Astrocyte of the spinal cord (primary cell): Measurements from ENCODE around the gene LTB4R2.

Experiments
- DNase-seq: peaks from one replicate; pipeline ENCODE4 v3.0.0; 2011; ENCODE audit warnings: low read depth, low spot score
- H3K4me3 ChIP-seq: 2 replicates; pipeline ENCODE4 v1.5.1; 2011; ENCODE audit warnings: low read depth, mild to moderate bottlenecking, low read length, moderate library complexity
- CTCF ChIP-seq: IDR thresholded peaks from 2 replicates; pipeline ENCODE4 v1.5.1; 2012; ENCODE audit warnings: low read depth, mild to moderate bottlenecking, low read length, inconsistent platforms
- in situ Hi-C: cut with HindIII; loops from 2 replicates; pipeline ENCODE4 v1.10.0; 2017; ENCODE audit warnings: low sequenced_read_pairs

The LTB4R2 gene

DNA sequence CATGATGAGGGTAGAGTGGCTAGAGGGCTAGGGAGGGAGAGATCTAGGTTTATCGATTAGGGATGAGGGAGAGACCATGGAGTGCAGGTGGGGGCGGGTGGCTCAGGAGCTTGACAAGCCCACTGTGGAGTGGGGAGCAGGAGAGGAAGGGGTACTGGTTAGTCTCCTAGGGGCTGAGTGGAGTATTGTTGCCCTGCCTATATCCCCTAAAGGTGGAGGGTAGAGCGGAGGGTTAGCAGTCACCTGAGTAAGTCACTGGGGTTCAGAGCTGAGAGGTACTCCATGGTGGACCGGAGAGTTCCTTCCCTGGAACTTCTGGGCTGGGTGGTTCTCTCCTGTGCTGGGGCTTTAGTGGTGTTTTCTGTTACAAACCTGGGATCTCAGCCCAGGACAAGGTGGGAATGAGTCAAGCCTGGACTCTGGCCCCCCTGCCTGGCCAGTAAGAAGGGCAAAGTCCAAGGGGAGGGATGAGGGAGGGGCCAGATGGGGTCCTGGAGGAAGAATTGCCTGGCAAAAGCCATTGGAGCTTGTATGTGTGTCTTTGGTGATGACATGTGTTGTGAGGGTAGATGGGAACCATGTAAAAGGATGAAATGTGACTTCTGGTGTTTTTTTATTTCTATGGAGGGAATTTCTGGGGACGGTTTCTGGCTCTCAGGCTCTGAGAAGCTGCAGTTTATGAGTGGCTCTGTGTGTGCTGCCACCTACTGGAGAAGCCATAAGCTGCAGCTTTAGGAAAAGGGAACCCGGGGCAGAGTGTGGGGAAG, 2.2 kb upstream of the LTB4R2 start, which contains the start of gene CIDEB:
CIDEB (minus strand) TSS at position 403 of the 767 bp plus-strand sequence; CDS start at position 284, 119 bp downstream.
- no peak within 1 kb of the TSS for H3K4me3 ChIP-seq
- TF ChIP-seq CTCF = peak; percentile 97
- in situ Hi-C loops = no loop called here
- DNase-seq = peak; percentile 53

- no peak overlapping the region for H3K4me3 ChIP-seq
- DNase-seq = no peak
- in situ Hi-C loops = no loop called here
- TF ChIP-seq CTCF = no peak
Measured at GRCh38 chr14:24308342-24309124, 1.4 kb upstream of the LTB4R2 start.

GRCh38 chr14:24310265-24310645, 315 bp downstream of the LTB4R2 start:
- TF ChIP-seq CTCF = no peak
- no peak for DNase-seq
- in situ Hi-C loops = no loop called here
- H3K4me3 ChIP-seq = no peak overlapping the region

DNA sequence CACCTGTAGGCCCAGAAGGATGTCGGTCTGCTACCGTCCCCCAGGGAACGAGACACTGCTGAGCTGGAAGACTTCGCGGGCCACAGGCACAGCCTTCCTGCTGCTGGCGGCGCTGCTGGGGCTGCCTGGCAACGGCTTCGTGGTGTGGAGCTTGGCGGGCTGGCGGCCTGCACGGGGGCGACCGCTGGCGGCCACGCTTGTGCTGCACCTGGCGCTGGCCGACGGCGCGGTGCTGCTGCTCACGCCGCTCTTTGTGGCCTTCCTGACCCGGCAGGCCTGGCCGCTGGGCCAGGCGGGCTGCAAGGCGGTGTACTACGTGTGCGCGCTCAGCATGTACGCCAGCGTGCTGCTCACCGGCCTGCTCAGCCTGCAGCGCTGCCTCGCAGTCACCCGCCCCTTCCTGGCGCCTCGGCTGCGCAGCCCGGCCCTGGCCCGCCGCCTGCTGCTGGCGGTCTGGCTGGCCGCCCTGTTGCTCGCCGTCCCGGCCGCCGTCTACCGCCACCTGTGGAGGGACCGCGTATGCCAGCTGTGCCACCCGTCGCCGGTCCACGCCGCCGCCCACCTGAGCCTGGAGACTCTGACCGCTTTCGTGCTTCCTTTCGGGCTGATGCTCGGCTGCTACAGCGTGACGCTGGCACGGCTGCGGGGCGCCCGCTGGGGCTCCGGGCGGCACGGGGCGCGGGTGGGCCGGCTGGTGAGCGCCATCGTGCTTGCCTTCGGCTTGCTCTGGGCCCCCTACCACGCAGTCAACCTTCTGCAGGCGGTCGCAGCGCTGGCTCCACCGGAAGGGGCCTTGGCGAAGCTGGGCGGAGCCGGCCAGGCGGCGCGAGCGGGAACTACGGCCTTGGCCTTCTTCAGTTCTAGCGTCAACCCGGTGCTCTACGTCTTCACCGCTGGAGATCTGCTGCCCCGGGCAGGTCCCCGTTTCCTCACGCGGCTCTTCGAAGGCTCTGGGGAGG, 985 bp downstream of the LTB4R2 start, which contains the start of gene LTB4R:
LTB4R (plus strand) TSS at position 857 of the 959 bp plus-strand sequence. CDS start 4,150 bp downstream, outside the sequence.
- in situ Hi-C loops = no loop called here
- peak; percentile 81 for DNase-seq
- H3K4me3 ChIP-seq = no peak within 1 kb of the TSS
- peak; percentile 17 for TF ChIP-seq CTCF

DNA sequence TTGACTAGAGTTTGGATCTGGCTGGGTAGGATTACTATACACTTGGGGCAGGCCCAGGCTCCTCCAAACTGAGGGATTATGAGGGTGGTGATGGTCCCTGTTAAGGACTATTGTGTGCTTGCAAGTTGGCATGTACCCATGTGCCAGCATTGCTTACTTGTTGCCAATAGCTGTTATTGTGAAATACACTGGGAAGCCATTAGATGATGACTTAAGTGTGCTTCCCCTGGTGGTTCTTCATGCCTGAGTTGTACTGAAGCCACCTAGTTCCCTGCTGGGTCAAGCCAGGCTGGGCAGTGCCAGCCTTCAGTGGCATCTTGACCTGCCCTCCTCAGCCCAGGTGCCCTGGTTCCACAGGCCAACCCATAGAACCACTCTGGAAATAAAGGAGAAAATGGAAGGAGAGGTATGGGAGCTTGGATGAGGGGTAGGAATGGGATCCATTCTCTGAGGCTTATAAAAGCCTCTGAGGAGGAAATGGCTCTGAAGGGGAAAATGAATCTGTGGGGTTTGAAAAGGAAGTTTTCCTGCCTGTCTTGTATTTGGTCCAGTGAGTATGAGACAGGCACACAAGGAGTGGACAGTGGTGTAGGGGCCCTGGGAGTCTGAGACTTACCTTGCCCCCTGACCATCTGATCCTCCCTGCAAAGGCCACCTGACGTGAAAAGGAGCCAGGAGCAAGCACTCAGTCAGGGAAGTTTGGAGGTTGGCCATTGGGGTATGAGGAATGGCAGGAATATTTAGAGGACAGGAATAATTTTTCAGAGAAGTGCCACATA, 2.1 kb downstream of the LTB4R2 start:
- TF ChIP-seq CTCF = no peak
- H3K4me3 ChIP-seq = no peak overlapping the region
- DNase-seq = no peak
- in situ Hi-C loops = no loop called here
